ENCODE measurements around the gene UNC45A.

UNC45A gene

DNA sequence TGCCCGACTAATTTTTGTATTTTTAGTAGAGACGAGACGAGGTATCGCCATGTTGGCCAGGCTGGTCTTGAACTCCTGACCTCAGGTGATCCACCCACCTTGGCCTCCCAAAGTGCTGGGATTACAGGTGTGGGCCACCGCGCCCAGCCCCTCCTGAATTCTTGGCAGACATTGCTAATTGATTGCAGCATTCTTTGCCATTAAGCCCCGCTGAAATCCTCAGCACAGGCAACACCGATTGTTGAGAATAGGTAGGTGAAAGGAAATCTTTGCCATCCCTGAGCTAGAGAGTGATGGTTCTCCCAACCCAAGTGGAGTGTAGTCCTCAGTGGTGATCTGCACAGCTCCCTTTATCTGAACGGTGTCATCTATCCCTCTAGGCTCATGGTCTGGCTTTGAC is 30.3 kb upstream of the UNC45A start:
- Histone ChIP-seq H3K9ac (no peak overlapping the region), H3K79me2 (peaks cover 3% of the 10 kb centered on the region), H3K27ac (no peak overlapping the region), H3K4me3 (ENCODE audit: low read depth, low read length) (no peak overlapping the region), H3K4me2 (ENCODE audit: low read length) (no peak overlapping the region), H3K27me3 (ENCODE audit: control insufficient read depth, insufficient read depth, low read length) (no peaks in the 10 kb centered on the region), H3K36me3 (ENCODE audit: control insufficient read depth, insufficient read depth, low read length) (no peaks in the 10 kb centered on the region), H2AFZ (no peak overlapping the region), H3K9me3 (ENCODE audit: control insufficient read depth, low read length) (no peaks in the 10 kb centered on the region), H3K4me1 (peaks cover 3% of the 10 kb centered on the region)
- TF ChIP-seq, protein P1, sequence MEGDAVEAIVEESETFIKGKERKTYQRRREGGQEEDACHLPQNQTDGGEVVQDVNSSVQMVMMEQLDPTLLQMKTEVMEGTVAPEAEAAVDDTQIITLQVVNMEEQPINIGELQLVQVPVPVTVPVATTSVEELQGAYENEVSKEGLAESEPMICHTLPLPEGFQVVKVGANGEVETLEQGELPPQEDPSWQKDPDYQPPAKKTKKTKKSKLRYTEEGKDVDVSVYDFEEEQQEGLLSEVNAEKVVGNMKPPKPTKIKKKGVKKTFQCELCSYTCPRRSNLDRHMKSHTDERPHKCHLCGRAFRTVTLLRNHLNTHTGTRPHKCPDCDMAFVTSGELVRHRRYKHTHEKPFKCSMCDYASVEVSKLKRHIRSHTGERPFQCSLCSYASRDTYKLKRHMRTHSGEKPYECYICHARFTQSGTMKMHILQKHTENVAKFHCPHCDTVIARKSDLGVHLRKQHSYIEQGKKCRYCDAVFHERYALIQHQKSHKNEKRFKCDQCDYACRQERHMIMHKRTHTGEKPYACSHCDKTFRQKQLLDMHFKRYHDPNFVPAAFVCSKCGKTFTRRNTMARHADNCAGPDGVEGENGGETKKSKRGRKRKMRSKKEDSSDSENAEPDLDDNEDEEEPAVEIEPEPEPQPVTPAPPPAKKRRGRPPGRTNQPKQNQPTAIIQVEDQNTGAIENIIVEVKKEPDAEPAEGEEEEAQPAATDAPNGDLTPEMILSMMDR (IDR thresholded peaks at IDR 0.05), result no peak

DNA sequence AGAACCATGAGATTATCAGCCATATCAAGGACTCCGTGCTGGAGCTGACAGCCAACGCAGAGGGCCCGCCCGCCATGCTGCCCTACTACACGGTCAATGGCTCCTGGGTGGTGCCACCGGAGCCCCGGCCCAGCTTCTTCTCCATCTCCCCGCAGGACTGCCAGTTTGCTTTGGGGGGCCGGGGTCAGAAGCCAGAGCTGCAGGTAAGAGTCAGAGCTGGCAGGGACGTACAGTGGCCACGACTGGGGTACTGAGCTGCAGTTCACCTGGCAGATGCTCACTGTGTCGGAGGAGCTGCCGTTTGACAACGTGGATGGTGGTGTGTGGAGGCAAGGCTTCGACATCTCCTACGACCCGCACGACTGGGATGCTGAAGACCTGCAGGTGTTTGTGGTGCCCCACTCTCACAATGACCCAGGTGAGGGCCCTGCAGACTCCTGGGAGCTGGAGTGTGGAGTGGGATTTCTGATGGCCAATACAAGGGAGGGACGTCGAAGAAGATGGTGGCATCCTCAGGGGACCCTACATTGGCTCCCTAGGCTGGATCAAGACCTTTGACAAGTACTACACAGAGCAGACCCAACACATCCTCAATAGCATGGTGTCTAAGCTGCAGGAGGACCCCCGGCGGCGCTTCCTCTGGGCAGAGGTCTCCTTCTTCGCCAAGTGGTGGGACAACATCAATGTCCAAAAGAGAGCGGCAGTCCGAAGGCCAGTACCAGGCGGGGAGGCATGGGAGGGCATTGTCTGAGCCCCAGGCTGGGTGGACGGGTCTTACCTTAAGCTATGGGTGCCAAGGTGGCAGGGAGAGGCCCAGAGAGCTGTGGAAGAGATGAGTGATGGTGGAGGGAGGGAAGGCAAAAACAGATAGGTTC is 29.5 kb upstream of the UNC45A start:
- Histone ChIP-seq H3K9ac (no peak overlapping the region), H3K4me1 (peaks cover 3% of the 10 kb centered on the region), H3K4me2 (ENCODE audit: low read length) (no peak overlapping the region), H3K79me2 (peaks cover 3% of the 10 kb centered on the region), H3K9me3 (ENCODE audit: control insufficient read depth, low read length) (no peaks in the 10 kb centered on the region), H3K4me3 (ENCODE audit: low read depth, low read length) (no peak overlapping the region), H3K27me3 (ENCODE audit: control insufficient read depth, insufficient read depth, low read length) (no peaks in the 10 kb centered on the region), H3K27ac (no peak overlapping the region), H3K36me3 (ENCODE audit: control insufficient read depth, insufficient read depth, low read length) (no peaks in the 10 kb centered on the region), H2AFZ (no peak overlapping the region)
- TF ChIP-seq, protein P1 (IDR thresholded peaks at IDR 0.05), result no peak

DNA sequence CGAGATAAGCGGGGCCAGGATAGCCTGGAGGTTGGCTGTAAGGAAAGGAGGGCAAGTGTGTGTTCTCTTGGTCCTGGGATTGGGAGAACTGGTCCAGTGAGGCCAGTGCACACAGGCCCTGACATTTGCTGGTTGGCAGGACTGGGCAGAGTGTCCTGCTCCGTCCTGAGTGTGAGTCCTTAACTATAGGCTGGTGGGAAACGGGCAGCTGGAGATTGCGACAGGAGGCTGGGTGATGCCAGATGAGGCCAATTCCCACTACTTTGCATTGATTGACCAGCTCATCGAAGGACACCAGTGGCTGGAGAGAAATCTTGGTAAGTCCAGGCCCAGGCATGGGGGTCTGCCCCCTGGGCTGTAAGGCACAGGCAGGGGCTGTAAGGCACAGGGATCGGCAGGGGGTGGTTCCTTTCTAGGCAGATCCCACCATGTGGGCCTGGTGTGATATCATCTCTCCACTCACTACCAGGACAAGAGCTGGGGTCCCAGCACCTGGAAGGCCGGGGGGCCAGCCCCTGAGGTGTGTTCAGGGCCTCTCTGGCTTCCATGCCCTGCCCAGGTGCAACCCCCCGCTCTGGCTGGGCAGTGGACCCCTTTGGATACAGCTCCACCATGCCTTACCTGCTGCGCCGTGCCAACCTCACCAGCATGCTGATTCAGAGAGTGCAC is 28.8 kb upstream of the UNC45A start:
- Histone ChIP-seq H3K27me3 (ENCODE audit: control insufficient read depth, insufficient read depth, low read length) (no peaks in the 10 kb centered on the region), H3K4me1 (peaks cover 3% of the 10 kb centered on the region), H3K4me2 (ENCODE audit: low read length) (no peak overlapping the region), H3K36me3 (ENCODE audit: control insufficient read depth, insufficient read depth, low read length) (no peaks in the 10 kb centered on the region), H3K27ac (no peak overlapping the region), H2AFZ (no peak overlapping the region), H3K9me3 (ENCODE audit: control insufficient read depth, low read length) (no peaks in the 10 kb centered on the region), H3K79me2 (peaks cover 3% of the 10 kb centered on the region), H3K9ac (no peak overlapping the region), H3K4me3 (ENCODE audit: low read depth, low read length) (no peak overlapping the region)
- TF ChIP-seq, protein P1 (IDR thresholded peaks at IDR 0.05), result no peak

DNA sequence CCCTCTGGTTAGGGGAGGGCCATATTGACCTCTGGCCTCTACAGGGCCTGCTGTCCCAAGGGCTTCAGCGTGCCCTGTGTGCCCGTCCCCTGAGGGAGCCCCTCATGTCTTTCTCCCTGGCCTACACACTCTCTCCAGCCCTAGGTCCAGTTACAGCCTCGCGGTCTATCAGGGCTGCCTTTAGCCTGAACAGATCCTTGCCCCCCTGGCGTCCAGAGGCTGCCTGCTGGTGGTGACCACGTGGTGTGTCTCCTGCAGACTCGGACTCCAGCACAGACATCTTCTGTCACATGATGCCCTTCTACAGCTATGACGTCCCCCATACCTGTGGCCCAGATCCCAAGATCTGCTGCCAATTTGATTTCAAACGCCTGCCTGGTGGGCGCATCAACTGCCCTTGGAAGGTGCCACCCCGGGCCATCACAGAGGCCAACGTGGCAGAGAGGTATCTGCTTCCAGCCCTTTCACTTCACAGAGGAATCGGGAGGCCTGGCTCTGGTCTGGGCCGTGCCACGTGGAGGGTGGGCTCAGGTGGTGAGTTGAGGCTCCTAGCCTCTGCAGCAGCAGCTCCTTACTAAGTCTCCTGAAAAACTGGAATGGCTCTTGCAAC is 27.9 kb upstream of the UNC45A start:
- no peak overlapping the region for H2AFZ ChIP-seq
- H3K27ac ChIP-seq, result no peak overlapping the region
- no peaks in the 10 kb centered on the region for H3K9me3 ChIP-seq (ENCODE audit: control insufficient read depth, low read length)
- no peak overlapping the region for H3K4me2 ChIP-seq (ENCODE audit: low read length)
- H3K79me2 ChIP-seq, result peaks cover 3% of the 10 kb centered on the region
- TF ChIP-seq, protein P1 (IDR thresholded peaks at IDR 0.05), result no peak
- no peaks in the 10 kb centered on the region for H3K27me3 ChIP-seq (ENCODE audit: control insufficient read depth, insufficient read depth, low read length)
- no peaks in the 10 kb centered on the region for H3K36me3 ChIP-seq (ENCODE audit: control insufficient read depth, insufficient read depth, low read length)
- no peak overlapping the region for H3K9ac ChIP-seq
- H3K4me3 ChIP-seq (ENCODE audit: low read depth, low read length), result no peak overlapping the region
- H3K4me1 ChIP-seq, result no peaks in the 10 kb centered on the region
